ENCODE data around the gene TFAP2D. TPM values are rescaled to one million over a fixed set of nuclear protein-coding genes. Genes with fewer than 3 reads are reported as not detected.

The TFAP2D gene
- 0.06 TPM for polyA plus RNA-seq (2013, experiment 1 of 2)
- 0.08 TPM for polyA plus RNA-seq (2013, experiment 2 of 2)

- Histone ChIP-seq H3K27me3 (ENCODE audit: insufficient read depth, low read length, poor library complexity) (peaks cover 83% of the 10 kb centered on the region), H3K36me3 (ENCODE audit: control insufficient read depth, insufficient read depth, low read length) (no peaks in the 10 kb centered on the region), H3K4me2 (ENCODE audit: low read length) (no peak within 1 kb of the TSS), H2BK120ac (ENCODE audit: low read depth, low read length) (no peak within 1 kb of the TSS), H3K9ac (ENCODE audit: low read length) (no peak within 1 kb of the TSS), H3K18ac (ENCODE audit: low read length) (no peak within 1 kb of the TSS), H3K4ac (ENCODE audit: low read depth, low read length) (no peak within 1 kb of the TSS), H3K56ac (ENCODE audit: low read length) (no peak within 1 kb of the TSS), H2BK5ac (ENCODE audit: low read length) (no peak within 1 kb of the TSS), H4K5ac (ENCODE audit: low read length) (no peak within 1 kb of the TSS), H2AK5ac (ENCODE audit: low read length) (no peak within 1 kb of the TSS), H3K4me1 (ENCODE audit: control insufficient read depth, low read depth, low read length) (no peaks in the 10 kb centered on the region), H4K8ac (ENCODE audit: low read depth, low read length) (no peak within 1 kb of the TSS), H3K23ac (ENCODE audit: low read length) (no peak within 1 kb of the TSS), H3K79me2 (ENCODE audit: control insufficient read depth, insufficient read depth, low read length) (no peaks in the 10 kb centered on the region), H2BK15ac (replicated peaks; ENCODE audit: low read depth) (no peak within 1 kb of the TSS), H3K79me1 (ENCODE audit: low read length) (no peaks in the 10 kb centered on the region), H3K4me3 (ENCODE audit: low read length) (no peak within 1 kb of the TSS), H3K27ac (ENCODE audit: low read depth, low read length) (no peak within 1 kb of the TSS)
- no CpG with 5 or more reads among the region's 4 CpGs for WGBS (ENCODE audit: extremely low coverage, insufficient coverage, low lambda C conversion rate)
- no peak for DNase-seq
Measured at GRCh38 chr6:50713226-50713625, at the start of gene TFAP2D. Gene TFAP2D (plus strand): TSS chr6:50713526. CDS start chr6:50714056, 530 bp downstream.

GRCh38 chr6:50663806-50664205, 49.5 kb upstream of the TFAP2D start:
- H3K79me2 ChIP-seq (ENCODE audit: control insufficient read depth, insufficient read depth, low read length) = no peaks in the 10 kb centered on the region
- no peak overlapping the region for H3K9ac ChIP-seq (ENCODE audit: low read length)
- no peak overlapping the region for H3K4ac ChIP-seq (ENCODE audit: low read depth, low read length)
- H3K36me3 ChIP-seq (ENCODE audit: control insufficient read depth, insufficient read depth, low read length) = no peaks in the 10 kb centered on the region
- H4K8ac ChIP-seq (ENCODE audit: low read depth, low read length) = no peak overlapping the region
- H3K79me1 ChIP-seq (ENCODE audit: low read length) = no peaks in the 10 kb centered on the region
- H3K4me1 ChIP-seq (ENCODE audit: control insufficient read depth, low read depth, low read length) = no peaks in the 10 kb centered on the region
- no peak overlapping the region for H4K5ac ChIP-seq (ENCODE audit: low read length)
- H2BK15ac ChIP-seq (replicated peaks; ENCODE audit: low read depth) = no peak overlapping the region
- DNase-seq = no peak
- H3K23ac ChIP-seq (ENCODE audit: low read length) = no peak overlapping the region
- WGBS (ENCODE audit: extremely low coverage, insufficient coverage, low lambda C conversion rate) = no CpG with 5 or more reads among the region's 1 CpG
- no peak overlapping the region for H3K56ac ChIP-seq (ENCODE audit: low read length)
- H3K18ac ChIP-seq (ENCODE audit: low read length) = no peak overlapping the region
- H2BK5ac ChIP-seq (ENCODE audit: low read length) = no peak overlapping the region
- H3K4me3 ChIP-seq (ENCODE audit: low read length) = no peak overlapping the region
- no peak overlapping the region for H2AK5ac ChIP-seq (ENCODE audit: low read length)
- no peak overlapping the region for H3K27ac ChIP-seq (ENCODE audit: low read depth, low read length)
- H2BK120ac ChIP-seq (ENCODE audit: low read depth, low read length) = no peak overlapping the region
- H3K27me3 ChIP-seq (ENCODE audit: insufficient read depth, low read length, poor library complexity) = no peaks in the 10 kb centered on the region
- H3K4me2 ChIP-seq (ENCODE audit: low read length) = no peak overlapping the region

GRCh38 chr6:50666089-50666488, 47.2 kb upstream of the TFAP2D start:
- H3K23ac ChIP-seq (ENCODE audit: low read length) = no peak overlapping the region
- no peak overlapping the region for H3K27ac ChIP-seq (ENCODE audit: low read depth, low read length)
- DNase-seq = no peak
- H2AK5ac ChIP-seq (ENCODE audit: low read length) = no peak overlapping the region
- H4K5ac ChIP-seq (ENCODE audit: low read length) = no peak overlapping the region
- no peak overlapping the region for H2BK120ac ChIP-seq (ENCODE audit: low read depth, low read length)
- H3K79me1 ChIP-seq (ENCODE audit: low read length) = no peaks in the 10 kb centered on the region
- H3K9ac ChIP-seq (ENCODE audit: low read length) = no peak overlapping the region
- no peaks in the 10 kb centered on the region for H3K79me2 ChIP-seq (ENCODE audit: control insufficient read depth, insufficient read depth, low read length)
- no peak overlapping the region for H2BK15ac ChIP-seq (replicated peaks; ENCODE audit: low read depth)
- no peak overlapping the region for H3K18ac ChIP-seq (ENCODE audit: low read length)
- H2BK5ac ChIP-seq (ENCODE audit: low read length) = no peak overlapping the region
- no peaks in the 10 kb centered on the region for H3K4me1 ChIP-seq (ENCODE audit: control insufficient read depth, low read depth, low read length)
- no peak overlapping the region for H3K4me2 ChIP-seq (ENCODE audit: low read length)
- no peaks in the 10 kb centered on the region for H3K36me3 ChIP-seq (ENCODE audit: control insufficient read depth, insufficient read depth, low read length)
- H3K4ac ChIP-seq (ENCODE audit: low read depth, low read length) = no peak overlapping the region
- no peak overlapping the region for H3K56ac ChIP-seq (ENCODE audit: low read length)
- H4K8ac ChIP-seq (ENCODE audit: low read depth, low read length) = no peak overlapping the region
- no CpG with 5 or more reads among the region's 3 CpGs for WGBS (ENCODE audit: extremely low coverage, insufficient coverage, low lambda C conversion rate)
- no peaks in the 10 kb centered on the region for H3K27me3 ChIP-seq (ENCODE audit: insufficient read depth, low read length, poor library complexity)
- no peak overlapping the region for H3K4me3 ChIP-seq (ENCODE audit: low read length)

GRCh38 chr6:50681213-50681824, 32.0 kb upstream of the TFAP2D start:
- H4K5ac ChIP-seq (ENCODE audit: low read length) = no peak overlapping the region
- WGBS (ENCODE audit: extremely low coverage, insufficient coverage, low lambda C conversion rate) = no CpG with 5 or more reads among the region's 4 CpGs
- no peaks in the 10 kb centered on the region for H3K79me1 ChIP-seq (ENCODE audit: low read length)

GRCh38 chr6:50689210-50689609, 24.1 kb upstream of the TFAP2D start:
- Histone ChIP-seq H3K23ac (ENCODE audit: low read length) (no peak overlapping the region), H3K18ac (ENCODE audit: low read length) (no peak overlapping the region), H3K27me3 (ENCODE audit: insufficient read depth, low read length, poor library complexity) (no peaks in the 10 kb centered on the region), H4K8ac (ENCODE audit: low read depth, low read length) (no peak overlapping the region), H2BK5ac (ENCODE audit: low read length) (no peak overlapping the region), H4K5ac (ENCODE audit: low read length) (no peak overlapping the region), H2BK120ac (ENCODE audit: low read depth, low read length) (no peak overlapping the region), H3K79me1 (ENCODE audit: low read length) (no peaks in the 10 kb centered on the region), H3K36me3 (ENCODE audit: control insufficient read depth, insufficient read depth, low read length) (no peaks in the 10 kb centered on the region), H3K4me1 (ENCODE audit: control insufficient read depth, low read depth, low read length) (no peaks in the 10 kb centered on the region), H3K4me2 (ENCODE audit: low read length) (no peak overlapping the region), H3K56ac (ENCODE audit: low read length) (no peak overlapping the region), H3K9ac (ENCODE audit: low read length) (no peak overlapping the region), H2AK5ac (ENCODE audit: low read length) (no peak overlapping the region), H2BK15ac (replicated peaks; ENCODE audit: low read depth) (no peak overlapping the region), H3K79me2 (ENCODE audit: control insufficient read depth, insufficient read depth, low read length) (no peaks in the 10 kb centered on the region), H3K4me3 (ENCODE audit: low read length) (no peak overlapping the region), H3K27ac (ENCODE audit: low read depth, low read length) (no peak overlapping the region), H3K4ac (ENCODE audit: low read depth, low read length) (no peak overlapping the region)
- no CpG with 5 or more reads among the region's 3 CpGs for WGBS (ENCODE audit: extremely low coverage, insufficient coverage, low lambda C conversion rate)
- no peak for DNase-seq

More at GRCh38 chr6:50681213-50681824, 32.0 kb upstream of the TFAP2D start:
- Histone ChIP-seq H3K4me2 (ENCODE audit: low read length) (no peak overlapping the region), H3K27me3 (ENCODE audit: insufficient read depth, low read length, poor library complexity) (no peaks in the 10 kb centered on the region), H3K4me3 (ENCODE audit: low read length) (no peak overlapping the region), H3K9ac (ENCODE audit: low read length) (no peak overlapping the region), H3K23ac (ENCODE audit: low read length) (no peak overlapping the region), H3K18ac (ENCODE audit: low read length) (no peak overlapping the region), H2BK5ac (ENCODE audit: low read length) (no peak overlapping the region), H3K4me1 (ENCODE audit: control insufficient read depth, low read depth, low read length) (no peaks in the 10 kb centered on the region), H2BK15ac (replicated peaks; ENCODE audit: low read depth) (no peak overlapping the region), H3K27ac (ENCODE audit: low read depth, low read length) (no peak overlapping the region), H4K8ac (ENCODE audit: low read depth, low read length) (no peak overlapping the region), H3K4ac (ENCODE audit: low read depth, low read length) (no peak overlapping the region), H3K36me3 (ENCODE audit: control insufficient read depth, insufficient read depth, low read length) (no peaks in the 10 kb centered on the region), H3K56ac (ENCODE audit: low read length) (no peak overlapping the region), H2BK120ac (ENCODE audit: low read depth, low read length) (no peak overlapping the region), H2AK5ac (ENCODE audit: low read length) (no peak overlapping the region), H3K79me2 (ENCODE audit: control insufficient read depth, insufficient read depth, low read length) (no peaks in the 10 kb centered on the region)
- no peak for DNase-seq

All from mesendoderm (in vitro differentiated cells).